ENCODE measurements around the gene PHF5A.
"Not testable (repeated sequence)": the region's sequence is repeated elsewhere in the genome, so short reads cannot be mapped to it uniquely, and the experiment has no call there.

Gene PHF5A

DNA sequence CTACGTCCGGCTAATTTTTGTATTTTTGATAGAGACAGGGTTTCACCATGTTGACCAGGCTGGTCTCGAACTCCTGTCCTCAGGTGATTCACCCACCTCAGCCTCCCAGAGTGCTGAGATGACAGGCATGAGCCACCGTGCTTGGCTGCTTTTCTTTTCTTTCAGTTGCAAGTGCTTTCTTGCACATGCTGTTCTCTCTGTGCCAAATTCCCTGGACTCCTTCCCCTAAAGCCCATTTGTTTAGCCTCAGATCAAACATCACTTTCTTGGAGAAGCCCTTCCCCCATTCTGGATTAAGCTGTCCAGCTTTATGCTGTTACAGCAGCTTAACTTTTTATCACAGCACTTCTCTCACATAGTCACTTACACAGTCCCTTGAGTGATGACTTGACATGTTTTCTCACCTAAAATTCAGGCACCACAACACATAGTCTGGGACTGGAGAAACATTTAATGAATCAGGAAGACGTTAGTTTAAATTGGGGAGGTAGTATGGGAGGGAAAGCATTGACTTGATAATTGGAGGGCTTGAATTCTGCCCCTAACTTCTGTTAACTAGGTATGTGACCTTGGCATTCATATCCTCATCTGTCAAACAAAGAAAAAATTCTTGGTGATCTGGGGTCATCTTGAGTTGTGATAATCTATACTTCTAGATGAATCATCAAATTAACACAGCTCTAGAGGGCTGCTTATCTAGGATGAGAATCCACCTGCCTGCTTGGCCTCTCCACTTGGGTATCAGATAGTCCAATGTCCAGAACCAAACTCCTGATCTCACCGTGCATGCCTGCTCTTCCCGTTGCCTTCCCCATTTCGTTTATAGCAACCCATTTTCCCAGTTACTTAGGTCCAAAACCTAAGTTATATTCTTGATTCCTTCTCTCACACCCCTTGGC lies 18.8 kb upstream of the PHF5A start:
- no peak for DNase-seq

DNA sequence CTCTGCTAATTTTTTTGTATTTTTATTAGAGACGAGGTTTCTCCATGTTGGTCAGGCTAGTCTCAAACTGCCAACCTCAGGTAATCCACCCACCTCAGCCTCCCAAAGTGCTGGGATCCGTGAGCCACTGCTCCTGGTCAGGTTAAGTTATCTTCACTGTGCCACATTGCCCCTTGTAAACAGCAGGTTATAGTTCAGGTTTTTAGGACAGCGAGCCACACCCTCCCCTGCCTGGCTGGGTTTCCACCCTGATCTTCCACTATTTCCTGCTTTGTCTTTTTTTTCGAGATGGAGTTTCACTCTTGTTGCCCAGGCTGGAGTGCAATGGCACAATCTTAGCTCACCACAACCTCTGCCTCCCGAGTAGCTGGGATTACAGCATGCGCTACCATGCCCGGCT lies 16.5 kb upstream of the PHF5A start:
- DNase-seq = no peak

DNA sequence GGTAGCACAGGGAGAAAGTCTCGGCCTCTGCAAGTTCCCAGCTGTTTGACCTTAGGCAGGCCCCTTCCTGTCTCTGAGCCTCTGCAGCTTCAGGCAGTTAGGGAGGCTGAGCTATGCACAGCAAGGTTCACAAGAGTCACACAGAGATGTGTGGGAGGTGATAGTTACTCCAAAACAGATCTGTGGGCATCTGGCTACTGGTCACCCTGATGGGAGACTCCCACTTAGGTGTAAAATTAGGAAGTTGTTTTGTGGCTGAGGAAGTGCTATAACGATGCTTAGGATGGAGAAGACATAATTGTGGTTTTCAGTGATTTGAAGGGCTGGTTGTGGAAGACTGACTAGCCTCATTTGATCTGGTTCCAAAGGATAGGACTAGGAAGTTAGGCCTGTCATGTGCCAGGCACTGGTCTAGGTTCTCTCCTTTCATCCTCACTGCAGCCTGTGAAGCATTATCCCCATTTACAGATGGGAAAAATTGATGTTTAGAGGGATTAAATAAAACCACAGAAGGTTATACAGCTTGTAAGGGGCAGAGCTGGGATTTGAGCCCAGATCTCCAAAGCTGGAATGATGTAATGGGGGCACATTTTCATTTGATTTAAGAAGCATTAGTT lies 13.9 kb upstream of the PHF5A start:
- no peak for DNase-seq

DNA sequence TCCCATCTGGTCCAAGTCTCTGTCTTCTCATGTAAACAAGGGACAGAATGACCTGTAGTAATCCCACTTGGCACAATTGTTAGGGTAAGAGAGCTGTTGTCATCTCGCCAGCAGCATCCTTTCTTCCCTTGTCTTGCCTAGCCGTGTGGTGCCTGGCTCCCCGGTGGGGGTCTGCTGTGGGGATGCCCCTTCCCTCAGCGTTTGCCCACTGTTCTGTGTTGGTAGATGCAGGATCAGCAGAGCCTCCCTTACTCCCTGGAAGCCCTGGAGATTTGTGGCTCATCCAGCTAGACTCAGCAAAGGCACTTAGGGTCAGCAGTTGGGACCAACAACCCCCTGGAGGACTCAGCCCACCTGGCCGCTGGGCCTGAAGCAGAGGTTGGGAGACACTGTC lies 13.4 kb upstream of the PHF5A start:
- no peak for DNase-seq

DNA sequence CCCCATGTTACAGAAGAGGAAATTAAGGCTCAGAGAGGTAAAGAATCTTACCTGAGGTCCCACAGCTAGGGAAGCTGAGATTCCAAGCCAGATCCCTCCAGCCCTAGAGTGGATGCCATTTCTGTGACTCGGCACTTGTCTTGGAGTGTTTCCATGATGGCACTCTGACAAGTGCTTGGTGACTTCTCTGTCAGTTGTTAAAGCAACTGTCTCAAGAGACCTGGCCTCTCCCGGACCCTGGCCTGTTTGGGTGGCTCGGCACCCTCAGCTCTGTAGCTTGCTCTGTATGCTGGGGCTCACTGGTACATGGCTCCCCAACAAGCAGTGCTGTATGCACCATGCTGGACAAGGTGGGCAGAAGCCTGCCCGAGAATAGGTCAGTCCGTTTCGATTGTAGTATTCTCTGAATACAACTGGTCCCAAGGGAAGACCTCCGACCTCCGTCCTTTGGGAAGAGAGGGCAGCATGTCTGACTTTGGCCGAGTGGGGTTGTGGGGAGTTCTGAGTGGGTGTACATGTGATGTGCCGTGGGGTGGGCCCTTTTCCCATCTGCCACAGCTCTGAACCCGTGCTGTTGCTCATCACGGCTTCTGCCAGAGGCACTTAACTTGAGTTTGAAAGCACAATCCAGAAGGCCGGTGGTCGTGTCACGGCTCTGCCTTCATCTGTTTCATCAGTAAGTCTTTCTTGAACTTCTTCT lies 12.8 kb upstream of the PHF5A start:
- no peak for DNase-seq

DNA sequence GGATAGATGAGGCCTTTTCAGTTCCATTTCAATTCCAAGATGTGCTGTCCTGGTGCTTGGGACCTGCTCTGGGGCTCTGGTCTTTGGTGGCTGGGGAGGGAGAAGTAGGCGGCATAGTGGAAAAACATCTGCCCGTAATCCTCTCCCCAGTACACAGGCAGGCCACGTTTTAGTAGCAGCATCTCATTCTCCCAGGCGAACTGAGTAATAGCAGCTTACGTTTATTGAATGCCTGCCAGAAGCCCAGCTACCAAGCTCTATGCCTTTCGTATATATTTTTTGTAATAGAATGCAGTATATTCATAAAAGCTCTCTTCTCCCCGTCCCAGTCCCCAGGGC lies 11.9 kb upstream of the PHF5A start:
- no peak for DNase-seq

DNA sequence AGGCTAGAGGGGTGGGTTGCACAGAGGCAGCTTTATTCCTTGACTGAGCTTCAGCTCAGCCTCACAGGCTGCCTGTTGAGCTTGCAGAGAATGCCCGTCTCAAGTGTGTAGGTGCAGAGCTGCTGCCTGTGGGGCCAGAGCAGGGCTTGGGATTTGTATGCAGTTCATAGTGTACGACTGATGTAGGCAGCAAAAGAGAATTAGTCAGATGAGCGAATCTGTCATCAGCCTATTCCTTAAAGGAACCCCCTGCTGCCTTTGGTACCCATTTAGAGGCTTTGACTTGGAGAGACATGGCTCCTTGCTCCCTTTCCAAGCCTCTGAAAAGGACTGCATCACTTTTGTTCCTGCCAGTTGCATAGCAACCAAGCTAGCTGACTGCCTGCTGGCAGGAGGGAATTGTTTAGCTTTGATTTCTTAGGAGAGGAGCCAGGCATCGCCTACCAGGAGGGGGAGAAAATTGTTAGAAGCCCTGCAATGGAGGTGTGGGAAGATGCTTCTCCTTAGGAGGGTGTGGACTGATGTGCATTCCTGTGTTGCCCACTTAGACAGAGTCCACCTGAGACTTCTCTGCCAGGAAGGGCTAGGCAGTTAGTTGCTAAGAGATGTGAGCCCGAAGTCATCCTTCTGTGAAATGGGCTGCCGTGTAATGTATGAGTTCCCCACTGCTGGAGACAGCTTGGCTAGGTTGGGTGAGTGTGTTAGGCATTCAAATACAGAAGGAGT lies 11.3 kb upstream of the PHF5A start:
- no peak for DNase-seq

DNA sequence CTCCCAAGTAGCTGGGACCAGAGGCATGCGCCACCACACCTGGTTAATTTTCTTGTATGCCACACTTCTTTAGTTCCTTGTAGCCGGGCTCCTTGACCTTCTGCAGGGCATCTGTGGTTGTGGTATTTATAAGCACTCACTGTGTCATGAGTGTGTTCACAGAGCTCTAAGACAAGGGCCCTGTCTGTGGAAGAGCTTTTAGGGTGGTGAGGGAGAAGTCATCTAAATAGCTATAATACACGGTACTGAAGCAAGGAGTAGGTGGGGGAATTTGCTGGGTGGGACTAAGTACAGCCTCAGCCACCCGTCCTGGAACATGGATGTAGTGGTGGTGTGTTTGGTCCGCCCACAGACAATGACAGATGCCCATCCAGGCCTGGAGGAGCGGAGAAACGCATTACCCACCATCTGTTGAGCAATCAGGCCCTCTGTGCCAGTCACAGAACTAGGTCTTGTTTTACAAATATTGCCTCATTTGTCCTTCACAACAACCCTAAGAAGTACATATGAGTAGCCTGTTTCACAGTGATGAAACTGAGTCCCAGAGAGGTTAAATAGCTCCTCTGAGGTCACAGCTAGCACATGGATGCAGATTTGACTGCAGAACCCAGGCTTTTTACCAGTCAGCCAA lies 10.5 kb upstream of the PHF5A start:
- DNase-seq = no peak

DNA sequence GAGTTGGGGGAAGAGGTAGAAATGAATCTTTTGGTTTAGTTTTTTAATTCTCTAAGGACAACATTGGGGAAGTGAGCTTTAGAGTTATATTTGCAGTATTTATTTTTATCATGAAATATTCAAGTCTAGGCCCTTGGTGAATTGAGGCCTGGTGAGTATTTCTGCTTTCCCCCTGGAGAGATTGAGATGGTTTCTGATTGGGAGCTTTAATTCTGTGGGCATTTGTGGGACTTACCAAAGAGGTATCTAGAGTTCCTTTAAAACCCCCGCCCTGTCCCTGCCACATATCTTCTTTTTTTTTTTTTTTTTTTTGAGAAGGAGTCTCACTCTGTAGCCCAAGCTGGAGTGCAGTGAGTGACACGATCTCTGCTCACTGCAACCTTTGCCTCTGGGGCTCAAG lies 10.0 kb upstream of the PHF5A start:
- DNase-seq = no peak

DNA sequence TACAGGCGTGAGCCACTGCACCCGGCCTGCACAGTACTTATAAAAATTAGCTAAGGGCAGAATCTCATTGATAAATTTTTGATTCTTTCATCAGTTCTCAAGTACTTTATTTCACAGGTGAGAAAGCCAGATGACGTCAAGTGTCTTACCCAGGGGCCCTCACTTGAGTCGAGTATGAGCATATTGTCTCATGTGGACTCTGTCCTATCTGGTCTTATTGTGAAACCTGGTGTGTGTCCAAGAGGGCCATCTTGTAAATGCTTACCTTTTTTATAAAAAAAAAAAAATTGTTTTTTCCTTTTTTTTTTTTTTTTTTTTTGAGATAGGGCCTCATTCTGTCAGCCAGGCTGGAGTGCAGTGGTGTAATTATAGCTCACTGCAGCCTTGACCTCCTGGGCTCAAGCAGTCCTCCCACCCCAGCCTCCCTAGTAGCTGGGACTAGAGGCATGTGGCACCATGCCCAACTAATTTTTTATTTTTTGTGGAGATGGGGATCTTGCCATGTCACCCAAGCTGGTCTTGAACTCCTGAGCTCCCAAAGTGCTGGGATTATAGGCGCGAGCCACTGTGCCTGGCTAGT lies 6.5 kb upstream of the PHF5A start:
- no peak for DNase-seq

DNA sequence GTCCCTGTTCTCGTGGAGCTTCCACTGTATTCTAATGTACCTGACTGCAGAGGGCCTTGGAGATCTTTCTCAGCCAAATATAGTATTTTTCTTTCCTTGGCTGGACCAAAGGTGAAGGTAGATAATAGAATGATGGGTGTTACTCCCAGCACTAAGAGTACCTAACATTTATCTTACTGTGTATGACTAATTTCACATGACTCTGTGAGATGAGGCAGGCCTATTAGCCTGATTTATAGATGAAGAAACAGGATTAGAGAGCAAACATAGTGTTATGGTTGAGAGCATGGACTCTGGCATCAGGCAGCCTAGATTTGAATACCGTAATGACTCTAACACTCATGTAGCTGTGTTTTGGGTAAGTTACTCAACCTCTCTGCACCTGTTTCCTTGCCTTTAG lies 3.1 kb upstream of the PHF5A start:
- no peak for DNase-seq

DNA sequence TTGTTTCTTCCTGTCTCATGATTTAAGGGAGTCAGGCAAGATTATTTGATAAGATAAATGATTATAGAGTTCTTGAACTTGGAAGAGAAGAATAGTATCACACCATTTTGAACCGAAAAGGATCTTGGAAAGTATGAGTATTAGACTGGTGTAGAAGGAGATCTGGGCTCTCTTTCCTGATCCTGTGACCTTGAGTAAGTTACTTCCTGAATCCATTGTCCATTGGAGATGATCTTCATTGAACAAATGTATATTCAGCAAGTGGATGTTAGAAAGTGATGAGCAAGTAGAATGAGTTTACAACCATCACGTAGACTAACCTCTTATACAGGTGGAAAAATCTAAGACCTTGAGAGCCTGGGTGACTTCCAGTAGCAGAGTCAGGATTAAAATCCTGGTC lies 2.4 kb upstream of the PHF5A start:
- DNase-seq = no peak

DNA sequence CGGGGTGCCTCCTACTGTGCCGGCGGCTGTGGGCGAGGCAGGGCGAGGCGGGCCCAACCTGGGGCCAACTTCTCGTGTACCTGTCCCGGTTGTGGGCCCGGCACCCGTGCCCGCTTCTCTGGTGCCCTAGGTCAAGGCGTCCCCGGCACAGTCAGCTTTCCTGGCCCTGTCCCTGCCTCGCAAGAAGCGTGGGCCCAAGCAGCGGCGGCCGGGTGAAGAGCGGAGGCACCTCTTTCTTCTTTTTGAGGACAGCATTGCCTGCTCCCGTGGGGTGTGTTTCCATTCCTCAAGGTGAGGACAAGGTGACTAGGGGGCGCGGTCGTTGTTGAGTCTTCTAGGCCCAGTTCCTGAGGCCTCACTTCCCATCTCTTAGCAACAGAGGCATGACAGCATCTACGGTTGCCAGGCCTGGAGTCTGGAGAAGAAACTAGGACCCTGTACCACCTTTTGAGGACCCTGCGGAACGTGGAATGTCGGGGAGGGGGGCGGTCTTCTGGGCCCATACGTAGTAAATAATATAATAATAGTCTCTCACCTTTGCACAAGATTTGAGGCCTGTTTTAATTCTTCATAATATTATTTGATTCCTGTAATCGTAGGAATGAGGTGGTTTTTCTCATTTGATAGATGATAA lies 843 bp upstream of the PHF5A start:
- DNase-seq = no peak

DNA sequence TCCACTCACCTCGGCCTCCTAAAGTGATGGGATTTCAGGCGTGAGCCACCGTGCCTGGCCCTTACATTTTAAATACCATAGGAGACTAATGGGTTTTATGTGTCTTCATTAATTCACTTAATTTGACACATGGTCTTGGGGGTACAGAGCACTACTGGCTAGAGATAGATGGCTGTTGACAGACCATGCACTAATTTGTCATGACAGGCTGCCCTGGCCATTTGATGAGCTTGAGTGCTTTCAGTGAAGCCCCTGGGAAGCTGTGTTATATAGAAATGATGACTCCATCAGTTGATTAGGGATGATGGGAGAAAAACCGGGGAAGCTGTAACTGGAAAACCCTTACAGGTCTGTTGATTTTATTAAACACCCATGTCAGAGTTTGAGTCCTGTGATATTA lies 6.6 kb downstream of the PHF5A start:
- no peak for DNase-seq

DNA sequence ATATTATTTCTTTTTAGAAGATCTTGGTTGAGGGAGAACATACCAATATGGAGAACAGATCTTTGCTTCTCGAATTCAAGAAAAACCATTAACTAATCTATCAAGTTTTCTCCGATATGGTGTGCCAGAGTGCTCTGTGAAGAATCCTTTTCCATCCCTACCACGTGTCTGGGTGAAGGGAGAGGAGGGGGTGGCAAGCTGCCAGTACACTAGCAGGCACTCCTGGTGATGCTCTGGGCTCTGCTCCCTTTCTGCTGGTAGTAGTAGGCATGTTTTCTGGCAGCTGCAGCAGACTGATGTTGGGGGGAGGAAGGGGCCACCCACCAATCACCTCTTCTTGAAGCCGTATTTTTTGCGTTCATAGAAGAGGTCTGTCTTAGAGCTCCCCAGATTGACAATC lies 8.4 kb downstream of the PHF5A start:
- not testable (repeated sequence) for DNase-seq

DNA sequence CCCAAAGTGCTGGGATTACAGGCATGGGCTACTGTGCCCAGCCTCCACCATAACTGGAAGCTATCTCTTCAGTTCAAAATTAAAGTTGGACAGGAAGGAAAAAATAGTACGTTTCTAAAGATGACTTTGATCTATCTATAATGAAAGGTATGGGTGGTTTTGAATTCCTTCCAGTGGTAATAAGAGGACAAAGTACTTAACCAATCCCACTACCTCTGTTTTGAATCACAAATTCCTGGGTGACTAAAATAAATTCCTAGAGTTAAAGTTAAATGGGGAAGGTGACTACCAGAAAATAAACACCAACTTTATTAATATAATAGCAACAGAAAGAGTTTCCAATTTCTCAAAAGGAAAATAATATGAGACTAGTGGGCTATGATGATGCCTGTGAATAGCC lies 9.1 kb downstream of the PHF5A start:
- DNase-seq = no peak

DNA sequence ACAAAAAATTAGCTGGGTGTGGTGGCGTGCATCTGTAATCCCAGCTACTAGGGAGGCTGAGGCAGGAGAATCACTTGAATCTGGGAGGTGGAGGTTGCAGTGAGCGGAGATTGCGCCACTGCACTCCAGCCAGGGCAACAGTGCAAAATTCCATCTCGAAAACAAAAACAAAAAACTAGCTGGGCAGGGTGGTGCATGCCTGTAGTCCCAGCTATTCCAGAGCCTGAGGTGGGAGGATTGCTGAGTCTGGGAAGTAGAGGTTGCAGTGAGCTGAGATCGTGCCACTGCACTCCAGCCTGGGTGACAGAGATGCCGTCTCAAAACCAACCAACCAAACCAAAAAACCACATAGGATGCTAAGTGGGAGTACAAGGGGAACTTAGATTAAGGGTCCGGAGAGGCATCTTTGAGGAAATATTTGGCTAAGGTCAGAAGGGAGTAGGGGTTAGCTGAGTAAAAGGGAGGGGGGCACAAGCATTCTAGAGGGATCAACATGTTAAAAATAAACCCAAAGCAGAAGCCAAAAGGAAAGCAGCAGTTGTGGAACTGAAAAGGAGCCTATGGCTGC lies 10.2 kb downstream of the PHF5A start:
- DNase-seq = no peak

DNA sequence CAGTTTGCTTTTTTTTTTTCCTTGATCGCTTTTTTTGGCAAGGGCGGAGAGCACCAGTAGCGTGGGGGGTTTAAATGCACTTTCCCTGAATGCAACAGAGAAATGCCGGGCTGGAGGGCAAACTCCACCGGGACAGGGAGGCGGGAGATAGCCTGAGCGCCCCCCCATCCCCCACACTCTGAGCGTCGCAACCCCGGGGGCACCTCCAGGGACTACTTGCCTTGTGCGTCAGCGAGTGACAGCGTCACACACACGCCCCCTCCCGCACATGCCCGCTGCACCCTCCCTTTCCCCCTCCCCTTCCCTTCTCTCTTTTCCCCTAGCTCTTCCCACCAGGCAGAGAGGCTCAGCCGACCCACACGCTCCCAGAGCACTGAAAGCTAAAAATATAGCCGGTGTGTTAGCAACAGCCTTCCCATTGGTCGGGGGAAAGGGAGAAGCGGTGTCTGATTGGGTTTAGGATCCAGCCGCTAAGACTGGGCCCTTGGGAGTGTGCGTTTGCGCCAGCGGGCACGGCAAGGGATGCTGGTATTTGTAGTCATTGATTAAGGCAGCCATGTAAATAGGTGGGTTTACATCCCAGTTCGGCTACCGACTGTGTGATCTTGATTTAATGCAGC lies 20.2 kb downstream of the PHF5A start:
- DNase-seq = peak; percentile 99

DNA sequence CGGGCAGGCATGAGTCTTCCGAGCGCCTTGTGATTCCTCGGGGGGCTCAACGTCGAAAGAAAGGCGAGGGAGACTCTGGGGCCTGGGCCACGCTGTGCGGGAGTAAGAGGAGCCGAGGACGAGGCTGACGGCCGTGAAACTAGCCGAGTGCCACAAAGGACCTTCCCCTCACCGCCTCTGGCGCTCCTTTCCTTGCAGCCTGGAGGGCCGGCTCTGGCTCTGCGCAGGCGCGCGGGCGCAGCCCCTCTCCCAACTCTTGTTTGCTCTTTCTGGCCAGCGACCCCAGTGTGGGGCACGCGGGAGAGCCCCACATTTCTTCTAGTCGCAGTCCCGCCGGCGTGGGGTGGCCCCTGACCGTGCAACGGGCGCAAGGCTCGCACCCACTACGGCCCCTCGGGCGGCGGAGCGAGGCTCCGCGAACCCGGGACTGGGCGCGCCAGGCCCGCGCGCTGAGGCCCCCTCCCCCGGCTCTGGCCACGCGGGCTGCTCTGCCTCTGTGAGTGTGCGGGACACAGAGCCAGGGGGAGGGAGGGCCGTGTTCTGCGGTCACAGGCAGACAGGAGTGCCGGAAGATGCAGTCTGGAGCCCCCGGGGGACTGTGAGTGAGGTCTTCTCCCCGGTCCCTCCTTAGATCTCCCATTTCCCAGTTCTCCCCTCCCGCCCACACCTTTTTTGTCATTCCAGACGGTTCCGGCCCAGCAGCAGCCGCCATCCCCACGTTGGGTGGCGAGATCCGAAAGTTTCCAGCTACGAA lies 20.9 kb downstream of the PHF5A start:
- peak; percentile 89 for DNase-seq

DNA sequence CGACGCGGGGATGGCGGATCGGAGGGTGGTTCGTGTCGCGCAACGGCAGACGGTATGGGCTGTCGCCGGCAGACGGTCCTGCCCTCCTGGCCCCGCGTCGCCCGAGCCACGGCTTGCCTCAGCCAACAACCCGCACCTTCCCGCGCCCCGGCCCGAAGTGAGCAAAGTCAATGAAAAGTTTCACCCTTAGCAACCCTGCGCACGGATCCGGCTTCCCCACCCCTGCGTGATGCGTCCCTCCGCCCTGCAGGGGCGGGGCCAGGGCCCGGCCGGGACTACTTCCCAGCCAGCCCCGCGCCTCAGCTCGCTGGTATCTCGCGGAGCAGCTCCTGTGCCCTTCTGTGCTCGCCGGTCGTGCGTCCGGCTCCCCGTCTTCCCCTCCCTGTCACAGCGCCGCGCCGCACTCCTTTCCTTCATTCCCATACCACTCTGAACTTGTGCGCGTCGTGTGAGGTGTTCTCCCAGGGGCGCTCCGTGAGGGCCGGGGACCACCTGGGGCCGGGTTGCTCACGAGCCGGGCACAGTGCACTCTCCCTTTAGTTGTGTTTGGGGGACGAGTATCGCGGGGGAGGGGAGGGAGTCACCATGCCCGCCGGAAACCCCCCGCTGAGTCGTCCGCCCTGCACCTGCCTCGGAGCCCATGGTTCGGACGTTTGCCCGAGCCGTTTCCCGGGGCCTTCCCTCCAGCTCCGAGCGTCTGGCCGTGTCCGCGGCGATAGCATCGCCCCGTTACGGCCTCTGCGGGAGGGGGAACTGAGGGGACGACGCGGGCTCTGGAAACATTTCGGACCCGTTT lies 21.7 kb downstream of the PHF5A start, which contains the start of gene TOB2:
TOB2 (minus strand) TSS at position 163 of the 796 bp plus-strand sequence. CDS start 9,456 bp downstream, outside the sequence.
- DNase-seq = peak; percentile 97
